22Rv1 (cell line): ENCODE data around the gene U2AF1L4.
"Not testable (repeated sequence)": the region's sequence is repeated elsewhere in the genome, so short reads cannot be mapped to it uniquely, and the experiment has no call there.

ENCODE experiments used
- H3K27ac ChIP-seq: fragments of 450-650 bp; 2 replicates; pipeline ENCODE4 v1.5.1; 2017
- ZFX ChIP-seq: fragments of 450-650 bp; IDR thresholded peaks from 2 replicates; pipeline ENCODE4 v1.6.1; 2017; ENCODE audit warnings: antibody characterized with exemption, borderline replicate concordance
- TF ChIP-seq, protein P1 (sequence below): fragments of 450-650 bp; IDR thresholded peaks from 2 replicates; pipeline ENCODE4 v1.5.1; 2017; ENCODE audit warnings: mild to moderate bottlenecking

Gene U2AF1L4

DNA sequence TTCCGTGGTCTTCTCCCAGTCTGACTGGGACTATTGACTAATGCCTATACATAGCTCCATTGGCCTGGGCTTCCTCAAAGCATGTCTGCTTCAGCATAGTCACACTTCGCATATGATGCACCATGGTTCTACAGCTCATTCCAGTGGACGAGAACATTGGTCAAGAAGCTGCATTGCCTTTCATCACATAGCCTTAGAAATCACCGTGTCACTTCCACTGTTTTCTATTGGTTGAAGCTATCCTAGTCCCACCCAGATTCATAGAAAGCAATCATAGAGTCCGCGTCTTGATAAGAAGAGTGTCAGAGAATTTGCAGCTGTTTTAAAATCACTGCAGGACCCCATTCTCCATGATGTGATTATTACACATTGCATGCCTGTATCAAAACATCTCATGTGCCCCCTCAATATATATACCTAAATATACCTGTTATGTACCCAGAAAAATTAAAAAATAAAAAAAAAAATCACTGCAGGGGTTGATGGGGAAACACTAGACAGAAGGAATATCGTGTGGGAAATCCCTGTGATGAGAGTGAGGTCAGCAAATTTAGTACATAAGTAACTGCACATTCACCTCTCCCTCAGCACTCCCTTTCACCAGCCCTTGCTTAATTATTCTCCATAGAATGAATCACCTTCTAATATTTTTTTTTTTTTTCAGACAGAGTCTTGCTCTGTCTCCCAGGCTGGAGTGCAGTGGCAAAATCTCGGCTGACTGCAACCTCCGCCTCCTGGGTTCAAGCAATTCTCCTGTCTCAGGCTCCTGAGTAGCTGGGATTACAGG lies 28.0 kb upstream of the U2AF1L4 start:
- no peak for TF ChIP-seq ZFX
- TF ChIP-seq, protein P1, sequence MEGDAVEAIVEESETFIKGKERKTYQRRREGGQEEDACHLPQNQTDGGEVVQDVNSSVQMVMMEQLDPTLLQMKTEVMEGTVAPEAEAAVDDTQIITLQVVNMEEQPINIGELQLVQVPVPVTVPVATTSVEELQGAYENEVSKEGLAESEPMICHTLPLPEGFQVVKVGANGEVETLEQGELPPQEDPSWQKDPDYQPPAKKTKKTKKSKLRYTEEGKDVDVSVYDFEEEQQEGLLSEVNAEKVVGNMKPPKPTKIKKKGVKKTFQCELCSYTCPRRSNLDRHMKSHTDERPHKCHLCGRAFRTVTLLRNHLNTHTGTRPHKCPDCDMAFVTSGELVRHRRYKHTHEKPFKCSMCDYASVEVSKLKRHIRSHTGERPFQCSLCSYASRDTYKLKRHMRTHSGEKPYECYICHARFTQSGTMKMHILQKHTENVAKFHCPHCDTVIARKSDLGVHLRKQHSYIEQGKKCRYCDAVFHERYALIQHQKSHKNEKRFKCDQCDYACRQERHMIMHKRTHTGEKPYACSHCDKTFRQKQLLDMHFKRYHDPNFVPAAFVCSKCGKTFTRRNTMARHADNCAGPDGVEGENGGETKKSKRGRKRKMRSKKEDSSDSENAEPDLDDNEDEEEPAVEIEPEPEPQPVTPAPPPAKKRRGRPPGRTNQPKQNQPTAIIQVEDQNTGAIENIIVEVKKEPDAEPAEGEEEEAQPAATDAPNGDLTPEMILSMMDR, result no peak
- H3K27ac ChIP-seq, result no peak overlapping the region

GRCh38 chr19:35772362-35772761 lies 27.1 kb upstream of the U2AF1L4 start:
- H3K27ac ChIP-seq, result not testable (repeated sequence)

DNA sequence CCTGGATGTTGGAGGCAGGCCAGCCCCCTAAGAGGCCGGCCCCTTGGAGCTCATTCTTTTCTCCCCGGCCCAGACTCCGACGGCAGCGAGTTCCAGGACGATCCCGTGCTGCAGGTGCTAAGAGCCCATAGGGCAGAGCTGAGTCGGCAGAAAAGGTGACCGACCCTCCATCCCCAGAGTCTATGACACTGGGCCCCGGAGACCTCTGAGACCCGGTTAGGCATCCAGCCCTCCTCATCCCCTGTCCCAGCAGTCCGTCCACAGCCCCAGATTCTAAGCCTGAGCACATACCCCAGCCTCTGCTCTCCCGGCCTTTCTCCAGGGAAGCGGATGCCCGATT lies 22.8 kb upstream of the U2AF1L4 start:
- H3K27ac ChIP-seq, result no peak overlapping the region
- TF ChIP-seq ZFX, result no peak
- TF ChIP-seq, protein P1, result no peak

GRCh38 chr19:35767288-35768081 lies 22.3 kb upstream of the U2AF1L4 start:
- H3K27ac ChIP-seq, result no peak overlapping the region
- no peak for TF ChIP-seq ZFX
- TF ChIP-seq, protein P1, result no peak

DNA sequence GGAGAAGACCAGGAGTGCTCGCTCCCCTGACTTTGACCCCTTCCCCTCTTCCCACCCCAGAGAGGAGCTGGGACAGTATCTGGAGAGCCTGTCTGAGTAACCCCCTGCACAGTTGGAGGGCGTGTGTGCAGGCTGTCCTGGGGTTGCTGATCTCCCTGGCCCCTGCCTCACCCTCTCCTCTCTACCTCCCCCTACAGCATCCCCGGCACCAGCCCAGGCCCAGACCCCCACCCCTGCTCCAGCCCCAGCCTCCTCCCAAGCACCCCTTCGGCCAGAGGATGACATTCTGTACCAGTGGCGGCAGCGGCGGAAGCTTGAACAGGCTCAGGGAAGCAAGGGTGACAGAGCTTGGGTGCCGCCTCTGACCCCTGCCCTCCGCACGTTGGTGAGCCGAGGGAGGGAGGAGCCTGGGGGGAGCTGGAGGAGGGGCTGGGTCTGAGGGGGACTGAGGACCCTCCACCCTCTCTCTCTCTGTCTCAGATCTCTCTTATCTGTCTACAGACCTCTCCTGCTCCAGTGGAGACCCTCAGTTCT lies 21.4 kb upstream of the U2AF1L4 start:
- TF ChIP-seq ZFX, result no peak
- no peak overlapping the region for H3K27ac ChIP-seq

DNA sequence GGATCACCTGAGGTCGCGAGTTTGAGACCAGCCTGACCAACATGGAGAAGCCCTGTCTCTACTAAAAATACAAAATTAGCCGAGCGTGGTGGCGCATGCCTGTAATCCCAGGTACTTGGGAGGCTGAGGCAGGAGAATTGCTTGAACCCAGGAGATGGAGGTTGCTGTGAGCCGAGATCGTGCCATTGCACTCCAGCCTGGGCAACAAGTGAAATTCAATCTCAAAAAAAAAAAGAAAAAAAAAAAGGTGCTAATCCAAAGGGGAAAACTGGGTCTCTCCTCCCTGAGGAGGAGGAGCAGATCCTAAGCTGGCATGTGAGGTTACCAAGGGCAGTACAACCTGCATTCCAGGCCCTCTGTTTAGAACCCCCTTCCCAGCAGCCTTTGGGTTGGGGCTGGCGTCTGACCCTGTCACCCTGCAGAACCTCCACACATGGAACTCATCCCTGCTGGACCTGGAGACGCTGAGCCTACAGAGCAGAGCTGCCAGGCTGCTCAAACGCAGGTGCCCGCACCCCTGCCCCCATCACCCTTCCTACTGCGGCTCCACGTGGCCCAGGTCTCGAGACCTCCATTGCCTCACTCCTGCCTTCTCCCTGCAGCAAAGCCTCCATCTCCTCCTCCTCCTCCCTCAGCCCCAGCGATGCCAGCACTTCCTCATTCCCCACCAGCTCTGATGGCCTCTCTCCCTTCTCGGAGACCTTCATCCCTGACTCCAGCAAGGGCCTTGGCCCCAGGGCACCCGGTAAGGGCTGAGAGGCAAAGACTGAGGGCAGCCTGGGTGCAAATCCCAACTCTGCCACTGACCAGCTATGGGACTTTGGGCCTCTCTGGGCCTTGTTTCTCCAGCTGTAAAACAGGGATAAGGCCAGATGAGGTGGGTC lies 19.5 kb upstream of the U2AF1L4 start:
- TF ChIP-seq, protein P1, result no peak
- no peak overlapping the region for H3K27ac ChIP-seq

DNA sequence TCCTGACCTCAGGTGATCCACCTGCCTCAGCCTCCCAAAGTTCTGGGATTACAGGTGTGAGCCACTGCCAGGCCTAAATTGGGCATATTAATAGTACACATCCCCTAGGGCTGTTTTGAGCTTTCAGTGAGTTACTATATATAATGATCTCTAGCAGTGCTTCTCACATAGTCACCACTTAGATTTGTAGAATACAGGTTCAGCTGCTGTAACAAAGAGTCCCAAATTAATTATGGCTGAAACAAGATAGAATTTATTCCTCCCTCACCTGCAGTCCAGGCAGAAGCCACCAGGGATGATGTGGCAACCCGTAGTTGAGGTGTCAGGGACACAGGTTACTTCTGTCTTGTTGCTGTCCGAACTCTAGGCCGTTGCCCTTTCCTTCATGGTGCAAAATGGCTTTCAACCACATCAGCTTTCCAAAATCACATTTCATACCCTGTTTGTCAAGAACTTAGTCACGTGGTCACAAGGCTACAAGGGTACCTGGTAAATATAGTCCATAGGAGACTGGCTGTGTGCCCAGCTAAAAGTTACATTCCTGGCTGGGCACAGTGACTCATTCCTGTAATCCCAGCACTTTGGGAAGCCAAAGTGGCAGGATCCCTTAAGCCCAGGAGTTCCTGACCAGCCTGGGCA lies 15.6 kb upstream of the U2AF1L4 start:
- H3K27ac ChIP-seq, result no peak overlapping the region
- TF ChIP-seq, protein P1, result no peak
- TF ChIP-seq ZFX, result no peak
